Fibroblast of lung (primary cell): ENCODE results near the gene OR6C76.
"Not testable (repeated sequence)": the region's sequence is repeated elsewhere in the genome, so short reads cannot be mapped to it uniquely, and the experiment has no call there.

Source experiments
- EZH2 ChIP-seq: IDR thresholded peaks from 2 replicates; pipeline ENCODE4 v1.5.1; 2012; ENCODE audit warnings: low read length, control low read depth, mild to moderate bottlenecking; ENCODE audit errors: missing control alignments
- TF ChIP-seq, protein P1 (sequence below), 2 donors: IDR thresholded peaks in 1 of 2; conservative IDR thresholded peaks in 1 of 2; 1 replicate in 1 of 2; 2 replicates in 1 of 2; pipeline ENCODE4 v1.5.1; 2011 to 2012; ENCODE audit warnings: low read length in 2 of 2, control low read depth in 1 of 2, inconsistent platforms in 1 of 2, low read depth in 1 of 2, mild to moderate bottlenecking in 1 of 2

DNA sequence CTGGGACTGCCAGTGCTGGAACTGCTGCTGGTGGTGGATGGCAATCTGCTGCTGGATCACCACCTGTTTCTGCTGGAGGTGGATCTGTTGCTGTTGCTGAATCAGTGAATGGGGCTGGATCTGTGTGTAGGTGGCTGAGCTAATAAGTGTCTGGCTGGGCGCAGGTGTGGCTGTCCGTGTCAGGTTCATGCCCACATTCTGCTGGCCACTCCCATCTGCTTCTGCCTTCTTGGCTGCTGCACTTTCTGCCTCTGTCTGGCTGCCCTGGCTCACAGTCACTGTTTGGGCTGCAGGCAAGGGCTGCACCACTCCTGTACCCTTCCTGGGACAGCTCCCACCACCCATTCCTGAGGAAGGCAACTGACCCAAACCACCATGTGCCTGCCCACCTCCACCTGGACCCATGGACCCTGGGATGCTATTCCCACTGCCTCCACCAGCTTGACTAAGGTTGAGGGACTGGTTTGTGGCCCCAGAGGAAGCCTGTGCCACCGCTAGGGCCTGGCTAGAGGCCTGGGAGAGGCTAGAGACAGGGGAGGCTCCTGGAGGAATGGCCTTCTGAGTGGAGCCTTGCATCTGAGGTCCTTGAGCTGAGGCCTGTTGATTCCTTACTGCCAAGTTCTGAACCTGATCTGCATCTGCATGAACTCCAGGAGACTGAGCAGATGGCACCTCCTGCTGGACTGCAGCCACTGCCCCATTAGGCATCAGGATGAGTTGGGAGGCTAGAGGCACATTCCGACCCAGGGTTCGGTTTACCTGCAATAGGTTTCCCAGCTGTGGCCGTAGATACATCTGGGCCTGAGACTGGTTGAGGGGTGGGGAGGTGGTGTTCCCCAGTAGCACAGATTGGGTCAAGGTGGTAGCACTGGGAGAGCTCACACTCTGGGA lies 12.3 kb upstream of the OR6C76 start:
- TF ChIP-seq, protein P1, sequence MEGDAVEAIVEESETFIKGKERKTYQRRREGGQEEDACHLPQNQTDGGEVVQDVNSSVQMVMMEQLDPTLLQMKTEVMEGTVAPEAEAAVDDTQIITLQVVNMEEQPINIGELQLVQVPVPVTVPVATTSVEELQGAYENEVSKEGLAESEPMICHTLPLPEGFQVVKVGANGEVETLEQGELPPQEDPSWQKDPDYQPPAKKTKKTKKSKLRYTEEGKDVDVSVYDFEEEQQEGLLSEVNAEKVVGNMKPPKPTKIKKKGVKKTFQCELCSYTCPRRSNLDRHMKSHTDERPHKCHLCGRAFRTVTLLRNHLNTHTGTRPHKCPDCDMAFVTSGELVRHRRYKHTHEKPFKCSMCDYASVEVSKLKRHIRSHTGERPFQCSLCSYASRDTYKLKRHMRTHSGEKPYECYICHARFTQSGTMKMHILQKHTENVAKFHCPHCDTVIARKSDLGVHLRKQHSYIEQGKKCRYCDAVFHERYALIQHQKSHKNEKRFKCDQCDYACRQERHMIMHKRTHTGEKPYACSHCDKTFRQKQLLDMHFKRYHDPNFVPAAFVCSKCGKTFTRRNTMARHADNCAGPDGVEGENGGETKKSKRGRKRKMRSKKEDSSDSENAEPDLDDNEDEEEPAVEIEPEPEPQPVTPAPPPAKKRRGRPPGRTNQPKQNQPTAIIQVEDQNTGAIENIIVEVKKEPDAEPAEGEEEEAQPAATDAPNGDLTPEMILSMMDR (conservative IDR thresholded peaks at IDR 0.05 in 1 of 2, IDR thresholded peaks at IDR 0.05 in 1 of 2; ENCODE audit: low read depth in 1 of 2, low read length in 2 of 2) = not testable (repeated sequence)
- TF ChIP-seq EZH2 = not testable (repeated sequence)
